GM19328 (cell line): ENCODE data around the gene PARD3.
"Not testable (repeated sequence)": the region's sequence is repeated elsewhere in the genome, so short reads cannot be mapped to it uniquely, and the experiment has no call there.

Experiments used
- ATAC-seq: cut with Tn5 transposase; IDR thresholded peaks from one replicate; pipeline ENCODE4 v1.9.1; 2021; ENCODE audit warnings: mild to moderate bottlenecking, moderate library complexity; ENCODE audit not compliant: unreplicated experiment

Gene PARD3

GRCh38 chr10:34768972-34769330, 46.1 kb downstream of the PARD3 start:
- ATAC-seq = no peak

- no peak for ATAC-seq
Observed at GRCh38 chr10:34768261-34768971, 46.7 kb downstream of the PARD3 start.

- ATAC-seq = no peak
Observed at GRCh38 chr10:34766811-34767494, 48.1 kb downstream of the PARD3 start.

GRCh38 chr10:34766266-34766600, 48.9 kb downstream of the PARD3 start:
- no peak for ATAC-seq

- no peak for ATAC-seq
Observed at GRCh38 chr10:34764472-34764946, 50.6 kb downstream of the PARD3 start.

- ATAC-seq = no peak
Observed at GRCh38 chr10:34762603-34763299, 52.3 kb downstream of the PARD3 start.

- ATAC-seq = no peak
Observed at GRCh38 chr10:34762156-34762555, 52.9 kb downstream of the PARD3 start.

GRCh38 chr10:34761453-34761852, 53.6 kb downstream of the PARD3 start:
- ATAC-seq = no peak

GRCh38 chr10:34760606-34761005, 54.5 kb downstream of the PARD3 start:
- ATAC-seq = no peak

- ATAC-seq = no peak
Observed at GRCh38 chr10:34759837-34760215, 55.3 kb downstream of the PARD3 start.

- ATAC-seq = no peak
Observed at GRCh38 chr10:34759161-34759836, 55.8 kb downstream of the PARD3 start.

- ATAC-seq = no peak
Observed at GRCh38 chr10:34758447-34758996, 56.6 kb downstream of the PARD3 start.

GRCh38 chr10:34757933-34758332, 57.2 kb downstream of the PARD3 start:
- ATAC-seq = no peak

- not testable (repeated sequence) for ATAC-seq
Observed at GRCh38 chr10:34757181-34757580, 57.9 kb downstream of the PARD3 start.

GRCh38 chr10:34756584-34756983, 58.5 kb downstream of the PARD3 start:
- ATAC-seq = no peak

- ATAC-seq = no peak
Observed at GRCh38 chr10:34753014-34753757, 61.9 kb downstream of the PARD3 start.

GRCh38 chr10:34751272-34751671, 63.8 kb downstream of the PARD3 start:
- ATAC-seq = no peak

GRCh38 chr10:34750795-34751194, 64.3 kb downstream of the PARD3 start:
- ATAC-seq = not testable (repeated sequence)

- no peak for ATAC-seq
Observed at GRCh38 chr10:34748767-34749166, 66.3 kb downstream of the PARD3 start.

- no peak for ATAC-seq
Observed at GRCh38 chr10:34748357-34748756, 66.7 kb downstream of the PARD3 start.
